IMR-90 (cell line): ENCODE data around the gene MTA2. TPM values are rescaled to one million over a fixed set of nuclear protein-coding genes. Genes with fewer than 3 reads are reported as not detected.
A peak's percentile ranks its signal among the peaks of the same experiment; 100 is the strongest.

Experiments
- ATAC-seq: fragments of 200-7000 bp; cut with Tn5 transposase; 2 replicates; pipeline ENCODE4 v1.9.1; 2020; ENCODE audit warnings: low read depth, mild to moderate bottlenecking, moderate library complexity
- BruUV-seq: library from RNA; stranded (reverse); fragments of 400-500 nt; replicated peaks from 2 replicates; lab custom pipeline; 2021; lab: Mats Ljungman, UMichigan
- CTCF ChIA-PET: fragments of 300-600 bp; formaldehyde crosslinking; extraction: SDS; loops from one replicate; lab custom pipeline; 2021; ENCODE audit warnings: antibody characterized with exemption; lab: Yijun Ruan, JAX
- POLR2A ChIA-PET: fragments of 300-600 bp; sonication (Branson Sonifier 250); formaldehyde crosslinking; loops from one replicate; lab custom pipeline; 2022; ENCODE audit warnings: antibody characterized with exemption; ENCODE audit not compliant: unreplicated experiment; lab: Charles Lee
- DNase-seq: peaks from one replicate; pipeline ENCODE4 v3.0.0; 2013
- H2AFZ ChIP-seq: replicated peaks from 2 replicates; pipeline ENCODE3; 2013; ENCODE audit warnings: low read length, mild to moderate bottlenecking; ENCODE audit not compliant: poor library complexity
- H2AK5ac ChIP-seq: 2 replicates; pipeline ENCODE4 v1.6.1; 2013; ENCODE audit warnings: low read depth, low read length, inconsistent platforms
- H2AK9ac ChIP-seq: replicated peaks from 2 replicates; pipeline ENCODE3; 2013; ENCODE audit warnings: mild to moderate bottlenecking, low read depth, low read length, moderate library complexity; ENCODE audit not compliant: poor library complexity
- H2BK120ac ChIP-seq: 2 replicates; pipeline ENCODE4 v1.6.1; 2013; ENCODE audit warnings: low read depth, low read length, inconsistent platforms
- H2BK15ac ChIP-seq: 3 replicates; pipeline ENCODE4 v1.6.1; 2013; ENCODE audit warnings: low read depth, low read length, inconsistent platforms
- H2BK20ac ChIP-seq: 2 replicates; pipeline ENCODE4 v1.6.1; 2013; ENCODE audit warnings: low read depth, mild to moderate bottlenecking, inconsistent platforms, low read length, moderate library complexity
- H2BK5ac ChIP-seq: 2 replicates; pipeline ENCODE4 v1.6.1; 2013; ENCODE audit warnings: mild to moderate bottlenecking, low read depth, low read length, inconsistent platforms; ENCODE audit not compliant: poor library complexity, severe bottlenecking
- H3K14ac ChIP-seq: replicated peaks from 2 replicates; pipeline ENCODE4 v1.6.1; 2013; ENCODE audit warnings: low read depth, low read length, inconsistent platforms
- H3K18ac ChIP-seq: 2 replicates; pipeline ENCODE4 v1.6.1; 2013; ENCODE audit warnings: low read depth, low read length, control low read depth
- H3K23ac ChIP-seq: 2 replicates; pipeline ENCODE4 v1.6.1; 2013; ENCODE audit warnings: low read depth, low read length, inconsistent platforms
- H3K27ac ChIP-seq: 2 replicates; pipeline ENCODE4 v1.5.1; 2013; ENCODE audit warnings: mild to moderate bottlenecking, control low read depth, low read length; ENCODE audit not compliant: insufficient read depth
- H3K27me3 ChIP-seq: 2 replicates; pipeline ENCODE4 v1.6.1; 2013; ENCODE audit warnings: low read length; ENCODE audit not compliant: control insufficient read depth, insufficient read depth
- H3K36me3 ChIP-seq: 2 replicates; pipeline ENCODE4 v1.6.1; 2013; ENCODE audit warnings: low read length, mixed read lengths; ENCODE audit not compliant: control insufficient read depth, insufficient read depth
- H3K4ac ChIP-seq: 2 replicates; pipeline ENCODE4 v1.6.1; 2013; ENCODE audit warnings: low read depth, low read length, inconsistent platforms
- H3K4me1 ChIP-seq: 2 replicates; pipeline ENCODE4 v1.6.1; 2013; ENCODE audit warnings: low read length, mixed read lengths; ENCODE audit not compliant: control insufficient read depth, insufficient read depth
- H3K4me2 ChIP-seq: 2 replicates; pipeline ENCODE4 v1.6.1; 2013; ENCODE audit warnings: low read depth, mild to moderate bottlenecking, control low read depth, low read length, moderate library complexity
- H3K4me3 ChIP-seq: 2 replicates; pipeline ENCODE4 v1.5.1; 2013; ENCODE audit warnings: low read depth, mild to moderate bottlenecking, control low read depth, low read length, moderate library complexity; ENCODE audit not compliant: insufficient read depth
- H3K56ac ChIP-seq: 2 replicates; pipeline ENCODE4 v1.6.1; 2013; ENCODE audit warnings: low read length, inconsistent platforms; ENCODE audit not compliant: insufficient read depth; ENCODE audit errors: extremely low read depth
- H3K79me1 ChIP-seq, 2 experiments: 2 replicates each; pipeline ENCODE4 v1.6.1; 2013; ENCODE audit warnings: low read length in 2 of 2, inconsistent platforms in 1 of 2, low read depth in 1 of 2
- H3K9ac ChIP-seq: 2 replicates; pipeline ENCODE4 v1.6.1; 2013; ENCODE audit warnings: low read depth, low read length, control low read depth
- H3K9me1 ChIP-seq: 2 replicates; pipeline ENCODE4 v1.6.1; 2013; ENCODE audit warnings: low read length, inconsistent platforms; ENCODE audit not compliant: insufficient read depth
- H3K9me3 ChIP-seq: 2 replicates; pipeline ENCODE4 v1.6.1; 2013; ENCODE audit warnings: low read length; ENCODE audit not compliant: control insufficient read depth, insufficient read depth
- H4K20me1 ChIP-seq: 2 replicates; pipeline ENCODE4 v1.6.1; 2013; ENCODE audit warnings: low read length, inconsistent platforms; ENCODE audit not compliant: insufficient read depth
- H4K5ac ChIP-seq: 2 replicates; pipeline ENCODE4 v1.6.1; 2013; ENCODE audit warnings: mild to moderate bottlenecking, low read depth, low read length, control low read depth
- H4K8ac ChIP-seq, 2 experiments: 2 replicates each; pipeline ENCODE4 v1.6.1; 2013; ENCODE audit warnings: low read depth in 2 of 2, low read length in 2 of 2, control low read depth in 1 of 2, inconsistent platforms in 1 of 2
- H4K91ac ChIP-seq: 2 replicates; pipeline ENCODE4 v1.6.1; 2013; ENCODE audit warnings: low read depth, low read length, inconsistent platforms; ENCODE audit not compliant: insufficient read depth
- BHLHE40 ChIP-seq: fragments of 150-350 bp; IDR thresholded peaks from 2 replicates; pipeline ENCODE4 v1.6.1; 2016; ENCODE audit warnings: mild to moderate bottlenecking, low read depth, low read length
- FOS ChIP-seq: fragments of 150-350 bp; IDR thresholded peaks from 2 replicates; pipeline ENCODE4 v1.6.1; 2016; ENCODE audit warnings: low read depth, low read length
- MAFK ChIP-seq: IDR thresholded peaks from 2 replicates; pipeline ENCODE4 v1.6.1; 2012; ENCODE audit warnings: low read depth, low read length, improper control_type of control experiment
- MAZ ChIP-seq: IDR thresholded peaks from 2 replicates; pipeline ENCODE4 v1.6.1; 2012; ENCODE audit warnings: low read depth, mild to moderate bottlenecking, low read length, improper control_type of control experiment, moderate library complexity, borderline replicate concordance
- POLR2A ChIP-seq: IDR thresholded peaks from 2 replicates; pipeline ENCODE4 v1.6.1; 2012; ENCODE audit warnings: mild to moderate bottlenecking, low read depth, low read length
- RCOR1 ChIP-seq: IDR thresholded peaks from 2 replicates; pipeline ENCODE4 v1.6.1; 2012; ENCODE audit warnings: mild to moderate bottlenecking, low read length, improper control_type of control experiment; ENCODE audit not compliant: insufficient replicate concordance
- RFX5 ChIP-seq: IDR thresholded peaks from 2 replicates; pipeline ENCODE4 v1.8.0; 2012; ENCODE audit warnings: low read depth, mild to moderate bottlenecking, low read length, moderate library complexity
- SMC3 ChIP-seq: fragments of 150-350 bp; IDR thresholded peaks from 2 replicates; pipeline ENCODE4 v1.6.1; 2016; ENCODE audit warnings: low read depth, mild to moderate bottlenecking, antibody characterized with exemption, low read length, moderate library complexity
- WGBS, 2 experiments: methylation state at CpG; one replicate each; pipeline versions ENCODE4 v1.1.5 to v1.1.7; 2013; ENCODE audit warnings: missing lambda C conversion rate in 2 of 2; ENCODE audit not compliant: insufficient read length in 1 of 2; ENCODE audit errors: extremely low coverage in 2 of 2; 5-methylcytosine and 5-hydroxymethylcytosine counted together
- dilution Hi-C: fragments of 300-500 bp; cut with HindIII; formaldehyde crosslinking; loops from one replicate; pipeline ENCODE4 v1.14.3; 2018; ENCODE audit warnings: low sequenced_read_pairs; ENCODE audit not compliant: unreplicated experiment
- in situ Hi-C: fragments of 300-500 bp; cut with MboI; formaldehyde crosslinking; loops from 3 replicates; pipeline ENCODE4 v1.14.3; 2019; ENCODE audit warnings: low sequenced_read_pairs, inconsistent platforms, mixed read lengths
- intact Hi-C: fragments of 100-400 bp; cut with micrococcal nuclease; formaldehyde crosslinking; loops from 2 replicates; pipeline ENCODE4 v1.10.0; 2022
- polyA plus RNA-seq, 3 experiments: library from polyadenylated mRNA; depleted of rRNA; stranded (reverse); fragments of >200 nt; gene quantifications; 2 replicates each; pipeline ENCODE4 v1.2.3, GENCODE V29; 2012; ENCODE audit warnings: low replicate concordance in 1 of 3
- total RNA-seq: library from RNA; depleted of rRNA; stranded (reverse); fragments of >200 nt; gene quantifications from 2 replicates; pipeline ENCODE4 v1.2.3, GENCODE V29; 2012
- TF ChIP-seq, protein P1 (sequence below): conservative IDR thresholded peaks from 2 replicates; pipeline ENCODE4 v1.5.1; 2012; ENCODE audit warnings: mild to moderate bottlenecking, low read depth, low read length, improper control_type of control experiment

Gene MTA2
- total and polyA plus RNA-seq, 2 of the 4 experiments (the other 2 are of a cell fraction): 34.8 to 136 TPM

DNA sequence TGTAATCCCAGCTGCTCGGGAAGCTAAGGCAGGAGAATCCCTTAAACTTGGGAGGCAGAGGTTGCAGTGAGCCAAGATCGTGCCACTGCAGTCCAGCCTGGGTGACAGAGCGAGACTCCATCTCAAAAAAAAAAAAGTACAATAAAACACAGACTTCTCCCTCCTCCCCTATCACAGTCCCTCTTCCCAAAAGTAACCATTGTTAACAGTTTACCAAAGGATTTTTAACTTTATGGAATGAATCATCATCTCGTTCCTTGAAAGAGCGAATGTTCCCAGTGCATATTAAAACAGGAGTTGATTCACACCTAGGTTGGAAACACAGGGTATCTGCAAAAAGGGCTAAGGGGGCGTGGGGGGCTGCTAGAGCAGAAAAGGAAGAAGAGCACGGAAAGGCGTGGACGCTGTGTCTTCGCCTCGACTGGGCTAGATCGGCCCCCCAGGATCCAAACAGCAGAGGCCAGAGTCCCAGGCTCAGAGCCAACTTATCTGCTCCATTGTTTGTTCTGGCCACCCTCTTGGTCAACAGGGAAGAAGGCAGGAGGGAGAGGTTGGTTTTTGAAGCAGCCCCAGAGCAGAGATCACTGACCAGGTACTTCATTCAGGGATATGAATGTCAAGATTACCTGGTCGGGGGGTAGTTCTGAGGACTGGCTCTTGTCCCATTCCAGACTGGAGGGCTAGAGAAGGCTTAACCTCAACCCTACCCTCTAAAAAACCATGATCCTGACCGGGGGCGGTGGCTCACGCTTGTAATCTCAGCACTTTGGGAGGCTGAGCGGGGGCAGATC lies 52.9 kb downstream of the MTA2 start:
- no peaks in the 10 kb centered on the region for H3K27me3 ChIP-seq
- intact Hi-C loops (no loop called here), in situ Hi-C loops (no loop called here), dilution Hi-C loops (no loop called here)
- peak overlapping the region; percentile 29 for H2AK9ac ChIP-seq
- peak overlapping the region; percentile 36; the same call in 1 of the 2 replicates for H3K4ac ChIP-seq
- BruUV-seq: no TSS peak
- no peak overlapping the region for H3K23ac ChIP-seq
- H4K91ac ChIP-seq: no peak overlapping the region
- H2BK15ac ChIP-seq: no peak overlapping the region
- H3K4me2 ChIP-seq: no peak overlapping the region
- peaks cover 2% of the 10 kb centered on the region; the same call in 1 of the 2 replicates for H3K36me3 ChIP-seq
- no peak overlapping the region for H2BK20ac ChIP-seq
- peaks cover 21% of the 10 kb centered on the region for H4K20me1 ChIP-seq
- H4K5ac ChIP-seq: no peak overlapping the region
- no peak overlapping the region for H4K8ac ChIP-seq
- H2BK5ac ChIP-seq: no peak overlapping the region
- no peak overlapping the region for H2AFZ ChIP-seq
- H2BK120ac ChIP-seq: peak overlapping the region; percentile 1; the same call in 1 of the 2 replicates
- TF ChIP-seq POLR2A: no peak
- TF ChIP-seq SMC3: no peak
- TF ChIP-seq, protein P1, sequence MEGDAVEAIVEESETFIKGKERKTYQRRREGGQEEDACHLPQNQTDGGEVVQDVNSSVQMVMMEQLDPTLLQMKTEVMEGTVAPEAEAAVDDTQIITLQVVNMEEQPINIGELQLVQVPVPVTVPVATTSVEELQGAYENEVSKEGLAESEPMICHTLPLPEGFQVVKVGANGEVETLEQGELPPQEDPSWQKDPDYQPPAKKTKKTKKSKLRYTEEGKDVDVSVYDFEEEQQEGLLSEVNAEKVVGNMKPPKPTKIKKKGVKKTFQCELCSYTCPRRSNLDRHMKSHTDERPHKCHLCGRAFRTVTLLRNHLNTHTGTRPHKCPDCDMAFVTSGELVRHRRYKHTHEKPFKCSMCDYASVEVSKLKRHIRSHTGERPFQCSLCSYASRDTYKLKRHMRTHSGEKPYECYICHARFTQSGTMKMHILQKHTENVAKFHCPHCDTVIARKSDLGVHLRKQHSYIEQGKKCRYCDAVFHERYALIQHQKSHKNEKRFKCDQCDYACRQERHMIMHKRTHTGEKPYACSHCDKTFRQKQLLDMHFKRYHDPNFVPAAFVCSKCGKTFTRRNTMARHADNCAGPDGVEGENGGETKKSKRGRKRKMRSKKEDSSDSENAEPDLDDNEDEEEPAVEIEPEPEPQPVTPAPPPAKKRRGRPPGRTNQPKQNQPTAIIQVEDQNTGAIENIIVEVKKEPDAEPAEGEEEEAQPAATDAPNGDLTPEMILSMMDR: no peak
- TF ChIP-seq FOS: no peak
- no peak for TF ChIP-seq RFX5
- no peak for TF ChIP-seq BHLHE40
- no peak for TF ChIP-seq RCOR1
- TF ChIP-seq MAZ: no peak
- TF ChIP-seq MAFK: no peak
- H3K79me1 ChIP-seq: peaks cover 3 to 47% of the 10 kb centered on the region in 2 experiments; a peak in 2 of 4 replicates
- POLR2A ChIA-PET: no interaction called here
- no peak for ATAC-seq
- peak overlapping the region; percentile 47; the same call in 1 of the 2 replicates for H2AK5ac ChIP-seq
- H3K27ac ChIP-seq: no peak overlapping the region
- no peak overlapping the region for H3K14ac ChIP-seq
- H3K56ac ChIP-seq: no peak overlapping the region
- H3K4me1 ChIP-seq: peaks cover 17% of the 10 kb centered on the region
- WGBS, 2 experiments: 86% methylated on average over 7 of the region's 17 CpGs; no CpG with 5 or more reads in 1 of the 2 experiments
- no peak for DNase-seq
- CTCF ChIA-PET: no interaction called here
- H3K9me3 ChIP-seq: no peaks in the 10 kb centered on the region
- no peak overlapping the region for H3K4me3 ChIP-seq
- peaks cover 8% of the 10 kb centered on the region for H3K9me1 ChIP-seq
- no peak overlapping the region for H3K9ac ChIP-seq
- H3K18ac ChIP-seq: no peak overlapping the region
